Activated T-helper 1 cell treated with anti-CD3 and anti-CD28 coated beads, Interleukin-12 subunit alpha, Interleukin-12 subunit beta, Interleukin-2, Interleukin-4 antibody, amounts not matched to agents 30 ng/mL and 10 ng/mL and 1 ng/mL, durations not matched to agents 14 hours and 24 hours and 36 hours (primary cell): ENCODE results near the gene MBP. TPM values are rescaled to one million over a fixed set of nuclear protein-coding genes. Genes with fewer than 3 reads are reported as not detected.

Experiments
- DNase-seq: peaks from one replicate; pipeline ENCODE4 v3.0.0; 2021; ENCODE audit warnings: low spot score
- H3K27ac Mint-ChIP-seq: one replicate; pipeline ENCODE4 v1.8.0; 2021; ENCODE audit warnings: mild to moderate bottlenecking, mixed read lengths
- H3K27me3 Mint-ChIP-seq: one replicate; pipeline ENCODE4 v1.8.0; 2022; ENCODE audit warnings: mild to moderate bottlenecking, moderate library complexity, mixed read lengths; ENCODE audit not compliant: insufficient read depth
- H3K36me3 Mint-ChIP-seq: one replicate; pipeline ENCODE4 v1.8.0; 2021; ENCODE audit warnings: low read depth, mixed read lengths
- H3K4me1 Mint-ChIP-seq: one replicate; pipeline ENCODE4 v1.8.0; 2021; ENCODE audit warnings: low read depth, mixed read lengths
- H3K4me3 Mint-ChIP-seq: one replicate; pipeline ENCODE4 v1.8.0; 2021; ENCODE audit warnings: mild to moderate bottlenecking, moderate library complexity, mixed read lengths
- H3K9me3 Mint-ChIP-seq: one replicate; pipeline ENCODE4 v1.8.0; 2021; ENCODE audit warnings: mixed read lengths
- intact Hi-C: fragments of 100-400 bp; cut with micrococcal nuclease; formaldehyde crosslinking; loops from one replicate; pipeline ENCODE4 v1.15.1; 2024
- total RNA-seq: library from RNA; stranded (reverse); gene quantifications from 2 replicates; pipeline ENCODE4 v1.2.3, GENCODE V29; 2022

The MBP gene
- total RNA-seq, 1 donor from 2014 or later, result 63.6 TPM

- no peaks in the 10 kb centered on the region for H3K9me3 Mint-ChIP-seq
- H3K27ac Mint-ChIP-seq, result peak overlapping the region; percentile 95
- no peaks in the 10 kb centered on the region for H3K27me3 Mint-ChIP-seq
- intact Hi-C loops, result loop anchor here (1.0 to 2.0 kb wide), 4 partner anchors 8 to 55 kb away; no protein-coding TSS in a partner anchor
- peaks cover 66% of the 10 kb centered on the region for H3K4me1 Mint-ChIP-seq
- H3K36me3 Mint-ChIP-seq, result peaks cover 21% of the 10 kb centered on the region
- peak; percentile 78 for DNase-seq
- H3K4me3 Mint-ChIP-seq, result peak overlapping the region; percentile 72
These were observed 77.8 kb downstream of the MBP start for GRCh38 chr18:77054606-77055428.

GRCh38 chr18:77054288-77054605, 78.3 kb downstream of the MBP start:
- Mint-ChIP-seq H3K36me3 (peaks cover 18% of the 10 kb centered on the region), H3K27me3 (no peaks in the 10 kb centered on the region), H3K4me3 (peak overlapping the region; percentile 72), H3K9me3 (no peaks in the 10 kb centered on the region), H3K27ac (peak overlapping the region; percentile 95), H3K4me1 (peaks cover 62% of the 10 kb centered on the region)
- DNase-seq, result peak; percentile 31
- intact Hi-C loops, result loop anchor here (1.0 to 2.0 kb wide), 2 partner anchors 15 to 48 kb away; no protein-coding TSS in a partner anchor

DNA sequence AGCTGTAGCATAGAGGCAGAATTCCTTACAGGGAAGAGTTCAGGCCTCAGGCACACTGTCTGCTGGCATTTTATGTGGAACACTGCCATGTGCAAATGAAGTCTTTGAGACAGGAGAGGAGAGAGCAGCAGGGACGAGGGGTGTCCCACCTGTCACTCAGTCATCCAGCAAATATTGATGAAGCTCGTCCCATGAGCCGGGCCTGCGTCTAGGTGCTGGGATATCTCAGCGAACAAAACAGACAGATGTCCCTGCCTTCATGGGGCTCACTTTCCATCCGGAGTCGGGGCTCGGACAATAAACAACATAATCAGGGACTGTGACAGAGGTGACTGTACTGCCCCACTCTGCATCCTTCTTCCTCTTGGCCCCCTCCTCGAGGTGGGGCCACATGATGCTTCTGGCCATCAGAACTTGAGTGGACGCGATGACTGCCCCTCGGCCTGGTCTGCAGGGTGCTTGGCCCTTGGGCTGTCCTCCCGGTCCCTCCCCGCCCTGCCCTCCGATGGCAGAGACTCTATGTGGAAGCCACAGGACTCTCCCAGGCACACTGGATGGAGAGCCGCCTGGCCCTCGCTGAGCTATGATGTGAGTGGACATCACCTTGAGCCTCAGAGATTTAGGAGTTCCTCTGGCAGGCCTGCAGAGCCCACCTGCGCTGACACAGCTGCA, 78.8 kb downstream of the MBP start:
- Mint-ChIP-seq H3K36me3 (peaks cover 15% of the 10 kb centered on the region), H3K27ac (peak overlapping the region; percentile 95), H3K4me1 (peaks cover 59% of the 10 kb centered on the region), H3K9me3 (no peaks in the 10 kb centered on the region), H3K4me3 (peak overlapping the region; percentile 72), H3K27me3 (no peaks in the 10 kb centered on the region)
- intact Hi-C loops, result loop anchor here (1.0 to 2.0 kb wide), 2 partner anchors 15 to 49 kb away; no protein-coding TSS in a partner anchor
- DNase-seq, result no peak

DNA sequence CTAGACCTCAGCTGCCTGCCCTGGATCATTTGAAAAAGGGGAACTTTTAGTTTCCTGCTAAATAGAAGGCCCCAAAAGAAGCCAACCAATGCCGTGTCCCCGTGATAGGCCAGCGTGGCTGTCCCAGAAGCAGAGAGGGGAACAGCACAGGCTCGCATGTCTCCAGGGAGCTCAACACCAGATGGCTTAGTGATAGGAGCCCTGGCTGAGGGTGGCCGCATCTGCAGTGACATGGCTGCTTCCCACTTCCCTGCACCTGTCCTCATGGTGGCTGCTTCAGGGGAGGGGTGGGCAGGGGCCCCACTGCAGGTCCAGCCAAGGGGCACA, 79.6 kb downstream of the MBP start:
- peak overlapping the region; percentile 18 for H3K27ac Mint-ChIP-seq
- H3K36me3 Mint-ChIP-seq, result peaks cover 18% of the 10 kb centered on the region
- DNase-seq, result no peak
- H3K4me3 Mint-ChIP-seq, result no peak overlapping the region
- no peaks in the 10 kb centered on the region for H3K9me3 Mint-ChIP-seq
- no peaks in the 10 kb centered on the region for H3K27me3 Mint-ChIP-seq
- intact Hi-C loops, result no loop called here
- H3K4me1 Mint-ChIP-seq, result peaks cover 62% of the 10 kb centered on the region

DNA sequence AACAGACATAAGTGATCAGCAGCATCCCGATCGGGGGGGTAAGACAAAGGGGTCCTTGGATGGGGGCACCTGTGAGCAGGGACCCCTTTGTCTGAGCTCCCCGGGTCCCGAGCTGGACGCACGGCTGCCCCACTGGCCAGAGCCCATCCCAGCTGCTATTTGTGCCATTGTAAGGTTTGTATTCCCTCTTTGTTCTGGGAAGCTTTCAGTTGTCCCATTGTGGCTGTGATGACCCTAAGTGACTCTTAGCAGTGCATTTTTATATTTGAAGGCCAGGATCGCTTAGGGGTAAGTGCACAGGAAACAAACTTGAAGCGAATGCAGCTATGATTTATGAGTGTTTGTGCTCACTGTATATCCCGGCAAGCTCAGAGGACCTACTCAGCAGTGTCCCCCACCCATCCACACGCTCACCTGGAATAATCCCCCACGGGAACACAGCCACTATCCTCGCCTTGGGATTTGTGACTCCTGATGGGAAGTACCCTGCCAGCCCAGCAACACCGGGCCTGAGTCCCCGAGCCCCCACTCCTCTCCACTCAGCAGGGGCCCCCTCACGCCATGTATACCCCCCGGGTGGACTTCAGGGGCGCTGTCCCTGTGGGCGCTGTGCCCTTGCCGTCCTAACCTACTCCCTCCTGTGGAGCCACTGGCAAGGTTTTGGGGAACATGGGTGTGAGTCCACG, 80.1 kb downstream of the MBP start:
- Mint-ChIP-seq H3K4me1 (peaks cover 63% of the 10 kb centered on the region), H3K4me3 (no peak overlapping the region), H3K36me3 (peaks cover 22% of the 10 kb centered on the region), H3K9me3 (no peaks in the 10 kb centered on the region), H3K27me3 (no peaks in the 10 kb centered on the region), H3K27ac (peak overlapping the region; percentile 18)
- DNase-seq, result no peak
- intact Hi-C loops, result no loop called here

DNA sequence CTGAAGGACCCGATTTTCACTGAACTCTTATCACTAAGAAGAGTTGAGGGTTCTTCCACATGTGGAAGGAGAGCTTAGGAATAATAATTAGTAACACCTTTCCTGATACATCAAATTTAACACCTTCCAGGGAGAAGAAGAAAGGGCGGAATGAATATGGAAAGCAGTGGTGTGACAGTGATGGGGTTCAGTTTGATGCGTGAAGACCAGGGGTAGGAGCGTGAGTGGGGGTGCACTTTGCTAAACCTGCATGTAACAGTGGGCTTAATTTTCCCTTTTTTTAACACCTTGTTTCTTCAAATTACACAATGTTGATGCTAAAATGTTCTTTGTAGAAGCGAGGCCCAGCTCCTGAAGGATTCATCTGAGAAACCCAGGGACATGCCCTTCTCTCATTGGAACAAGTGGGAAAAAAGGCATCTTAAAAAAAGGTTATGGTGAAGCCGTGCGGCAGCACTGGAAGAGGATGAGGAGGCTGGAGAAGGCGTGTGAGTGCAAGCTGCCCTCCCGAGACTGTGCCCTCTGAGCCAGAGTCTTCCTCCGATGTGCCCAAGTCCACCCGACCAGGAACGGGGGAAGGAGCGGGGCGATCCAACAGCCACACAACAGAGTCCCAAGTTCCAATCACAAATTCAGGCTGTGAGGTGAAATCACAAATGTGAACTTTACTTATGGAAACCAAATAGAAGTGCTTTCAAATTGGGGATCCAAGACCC, 80.8 kb downstream of the MBP start:
- Mint-ChIP-seq H3K36me3 (peaks cover 22% of the 10 kb centered on the region), H3K27ac (peak overlapping the region; percentile 75), H3K27me3 (no peaks in the 10 kb centered on the region), H3K4me3 (no peak overlapping the region), H3K9me3 (no peaks in the 10 kb centered on the region), H3K4me1 (peaks cover 56% of the 10 kb centered on the region)
- intact Hi-C loops, result no loop called here
- DNase-seq, result no peak

- Mint-ChIP-seq H3K36me3 (peaks cover 28% of the 10 kb centered on the region), H3K9me3 (no peaks in the 10 kb centered on the region), H3K4me3 (no peak overlapping the region), H3K27ac (peak overlapping the region; percentile 70), H3K27me3 (no peaks in the 10 kb centered on the region), H3K4me1 (peaks cover 38% of the 10 kb centered on the region)
- DNase-seq, result no peak
- intact Hi-C loops, result loop anchor here (1.0 kb wide), 2 partner anchors 17 to 52 kb away; no protein-coding TSS in a partner anchor
These were observed 82.6 kb downstream of the MBP start for GRCh38 chr18:77049938-77050337.

DNA sequence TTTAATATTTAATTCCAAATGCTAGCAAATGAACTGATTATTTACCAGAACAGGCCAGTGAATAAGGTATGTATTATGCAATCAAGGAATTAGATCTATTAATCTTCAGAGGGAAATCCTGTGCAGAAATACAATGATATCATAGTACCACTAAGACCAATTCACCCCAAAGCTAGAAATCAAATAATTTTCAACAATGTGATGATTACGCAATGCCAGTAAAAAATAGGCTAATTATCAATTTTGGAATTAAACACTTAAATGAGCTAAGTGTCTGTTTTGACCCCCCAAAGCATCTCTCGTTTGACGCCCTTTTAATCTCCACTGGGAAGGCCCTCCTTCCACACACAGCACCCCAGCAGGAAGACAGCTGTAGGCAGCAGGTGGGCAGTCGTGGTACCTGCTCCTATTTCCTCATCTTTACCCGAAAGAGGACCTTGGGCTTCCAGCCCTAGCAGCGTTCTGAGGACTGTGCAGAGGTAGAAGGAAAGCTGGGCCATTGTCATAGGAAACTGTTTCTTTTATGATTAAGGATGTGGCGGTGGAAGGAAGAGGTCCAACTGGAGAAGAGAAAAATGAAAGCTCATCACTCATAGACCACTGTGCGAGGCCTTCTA, 84.7 kb downstream of the MBP start:
- Mint-ChIP-seq H3K27ac (peak overlapping the region; percentile 55), H3K9me3 (no peaks in the 10 kb centered on the region), H3K36me3 (peaks cover 45% of the 10 kb centered on the region), H3K4me3 (no peak overlapping the region), H3K27me3 (no peaks in the 10 kb centered on the region), H3K4me1 (peaks cover 17% of the 10 kb centered on the region)
- intact Hi-C loops, result no loop called here
- no peak for DNase-seq

DNA sequence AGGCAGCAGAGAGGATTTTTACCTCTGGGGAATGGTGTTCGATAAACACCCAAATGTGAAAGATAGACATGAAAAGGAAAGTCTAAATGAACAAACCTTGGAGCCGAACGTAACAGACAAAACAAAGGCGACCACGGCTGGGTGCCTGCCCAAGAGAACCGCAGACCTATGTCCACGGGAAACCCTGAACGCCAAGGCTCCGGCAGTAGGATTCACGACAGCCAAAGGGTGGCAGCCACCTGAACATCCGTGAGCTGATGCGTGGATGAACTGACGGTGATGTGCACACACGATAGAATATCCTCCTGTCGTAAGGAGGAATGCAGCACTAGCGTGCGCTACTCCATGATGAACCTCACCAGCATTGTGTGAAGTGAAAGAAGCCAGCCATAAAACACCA, 85.6 kb downstream of the MBP start:
- peaks cover 14% of the 10 kb centered on the region for H3K4me1 Mint-ChIP-seq
- no peaks in the 10 kb centered on the region for H3K9me3 Mint-ChIP-seq
- no peaks in the 10 kb centered on the region for H3K27me3 Mint-ChIP-seq
- peaks cover 55% of the 10 kb centered on the region for H3K36me3 Mint-ChIP-seq
- peak overlapping the region; percentile 55 for H3K27ac Mint-ChIP-seq
- DNase-seq, result no peak
- intact Hi-C loops, result no loop called here
- H3K4me3 Mint-ChIP-seq, result no peak overlapping the region

DNA sequence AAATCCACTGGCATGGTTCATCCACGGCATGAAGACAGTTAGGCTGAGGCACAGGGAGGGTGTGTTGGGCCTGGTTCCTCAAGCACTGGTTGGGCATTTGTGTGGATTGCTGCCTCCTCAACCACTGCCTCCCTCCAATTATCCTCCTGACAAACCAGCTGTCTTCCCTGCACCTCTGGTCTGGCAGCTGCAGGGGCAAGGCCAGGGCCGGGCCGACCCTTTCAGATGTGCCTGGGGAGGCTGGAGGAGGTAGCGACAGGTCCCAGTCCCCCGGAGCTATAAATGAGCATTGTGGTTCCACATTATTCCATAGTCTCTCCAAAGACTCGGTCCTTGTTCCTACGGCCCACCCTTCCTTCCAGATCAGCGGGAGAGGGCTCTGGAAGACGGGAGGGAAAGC, 86.2 kb downstream of the MBP start:
- Mint-ChIP-seq H3K27ac (no peak overlapping the region), H3K4me3 (no peak overlapping the region), H3K4me1 (peaks cover 8% of the 10 kb centered on the region), H3K27me3 (no peaks in the 10 kb centered on the region), H3K36me3 (peaks cover 57% of the 10 kb centered on the region), H3K9me3 (no peaks in the 10 kb centered on the region)
- intact Hi-C loops, result no loop called here
- DNase-seq, result no peak

DNA sequence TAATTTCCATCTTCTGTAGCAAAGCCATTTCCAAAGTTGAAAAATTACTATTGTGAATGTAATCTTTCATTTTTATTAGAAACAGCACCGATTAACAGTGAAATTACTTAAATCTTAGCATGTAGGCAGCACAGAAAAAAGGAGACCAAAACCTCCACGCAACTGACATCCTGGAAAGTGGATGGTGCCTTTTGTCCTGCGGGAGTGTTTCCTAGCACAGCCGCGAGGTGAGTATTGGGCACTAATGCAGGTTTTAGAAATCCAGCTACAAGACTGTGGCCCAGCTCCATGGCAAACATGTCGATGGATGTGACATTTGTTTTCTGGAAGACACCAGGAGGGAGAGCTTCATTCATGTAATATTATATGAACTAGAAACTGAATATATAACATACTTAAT, 86.9 kb downstream of the MBP start:
- Mint-ChIP-seq H3K27me3 (no peaks in the 10 kb centered on the region), H3K4me3 (no peak overlapping the region), H3K36me3 (peaks cover 55% of the 10 kb centered on the region), H3K9me3 (no peaks in the 10 kb centered on the region), H3K27ac (no peak overlapping the region), H3K4me1 (peaks cover 6% of the 10 kb centered on the region)
- DNase-seq, result no peak
- intact Hi-C loops, result no loop called here

DNA sequence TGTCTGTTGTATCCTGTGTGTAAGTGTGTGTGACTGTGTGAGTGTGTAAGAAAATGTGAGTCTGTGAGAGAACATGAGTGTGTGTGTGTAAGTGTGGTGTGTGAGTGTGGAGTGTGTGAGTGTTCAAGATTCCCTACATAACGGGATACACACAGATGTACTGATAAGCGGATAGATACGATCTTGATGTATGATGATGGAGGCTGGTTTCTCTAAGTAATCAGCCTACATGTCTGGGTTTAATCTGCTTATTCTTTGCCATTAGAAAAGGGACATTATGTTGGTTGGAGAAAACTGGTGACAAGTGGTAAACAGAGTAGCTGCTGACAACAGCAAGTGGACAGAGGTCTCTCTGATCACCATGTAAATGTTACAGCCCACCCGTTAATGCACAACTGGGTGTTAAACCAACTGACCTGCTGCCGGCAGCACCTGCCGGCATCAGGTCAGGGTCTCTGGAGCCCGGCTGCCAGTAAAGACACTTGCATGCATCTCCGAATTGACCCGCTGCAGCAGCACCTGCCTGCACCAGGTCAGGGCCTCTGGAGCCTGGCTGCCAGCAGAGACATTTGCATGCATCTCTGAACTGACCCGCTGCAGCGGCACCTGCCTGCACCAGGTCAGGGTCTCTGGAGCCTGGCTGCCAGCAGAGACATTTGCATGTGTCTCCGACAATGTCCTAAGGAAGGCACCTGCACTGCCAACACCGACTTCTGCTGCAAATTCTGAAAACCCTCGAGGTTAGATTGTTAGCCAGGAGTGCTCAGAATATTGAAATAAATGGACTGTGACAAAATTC, 87.5 kb downstream of the MBP start:
- H3K4me3 Mint-ChIP-seq, result no peak overlapping the region
- peaks cover 11% of the 10 kb centered on the region for H3K4me1 Mint-ChIP-seq
- intact Hi-C loops, result no loop called here
- no peak overlapping the region for H3K27ac Mint-ChIP-seq
- H3K36me3 Mint-ChIP-seq, result peaks cover 57% of the 10 kb centered on the region
- no peaks in the 10 kb centered on the region for H3K9me3 Mint-ChIP-seq
- no peaks in the 10 kb centered on the region for H3K27me3 Mint-ChIP-seq
- no peak for DNase-seq
